BJ (cell line): ENCODE results near the gene SEPHS1. TPM values are rescaled to one million over a fixed set of nuclear protein-coding genes. Genes with fewer than 3 reads are reported as not detected.

Experiments used
- CTCF ChIA-PET: fragments of 350-600 bp; formaldehyde crosslinking; extraction: SDS; loops from one replicate; lab custom pipeline; 2021; ENCODE audit warnings: antibody characterized with exemption, inconsistent platforms; lab: Yijun Ruan, JAX
- POLR2A ChIA-PET: fragments of 300-600 bp; sonication (Branson Sonifier 250); formaldehyde crosslinking; extraction: SDS; loops from one replicate; lab custom pipeline; 2021; ENCODE audit warnings: antibody characterized with exemption; lab: Charles Lee
- DNase-seq: peaks from one replicate; pipeline ENCODE4 v3.0.0-alpha.2; 2011; ENCODE audit warnings: low read depth
- H3K27me3 ChIP-seq: 2 replicates; pipeline ENCODE4 v1.6.0; 2011; ENCODE audit warnings: low read length; ENCODE audit not compliant: control insufficient read depth, insufficient read depth
- H3K36me3 ChIP-seq: 2 replicates; pipeline ENCODE4 v1.5.1; 2011; ENCODE audit warnings: low read length; ENCODE audit not compliant: control insufficient read depth, insufficient read depth
- H3K4me3 ChIP-seq: 2 replicates; pipeline ENCODE4 v1.5.1; 2011; ENCODE audit warnings: low read depth, mild to moderate bottlenecking, control low read depth, low read length
- polyA plus RNA-seq: library from polyadenylated mRNA; depleted of rRNA; stranded (reverse); fragments of >200 nt; gene quantifications from 2 replicates; pipeline ENCODE4 v1.2.3, GENCODE V29; 2011
- TF ChIP-seq, protein P1 (sequence below): IDR thresholded peaks from 2 replicates; pipeline ENCODE4 v1.5.1; 2011; ENCODE audit warnings: low read depth, mild to moderate bottlenecking, control low read depth, inconsistent platforms, low read length, moderate library complexity; ENCODE audit not compliant: insufficient read depth

SEPHS1 gene
- polyA plus RNA-seq, 1 experiment = 41.9 TPM

DNA sequence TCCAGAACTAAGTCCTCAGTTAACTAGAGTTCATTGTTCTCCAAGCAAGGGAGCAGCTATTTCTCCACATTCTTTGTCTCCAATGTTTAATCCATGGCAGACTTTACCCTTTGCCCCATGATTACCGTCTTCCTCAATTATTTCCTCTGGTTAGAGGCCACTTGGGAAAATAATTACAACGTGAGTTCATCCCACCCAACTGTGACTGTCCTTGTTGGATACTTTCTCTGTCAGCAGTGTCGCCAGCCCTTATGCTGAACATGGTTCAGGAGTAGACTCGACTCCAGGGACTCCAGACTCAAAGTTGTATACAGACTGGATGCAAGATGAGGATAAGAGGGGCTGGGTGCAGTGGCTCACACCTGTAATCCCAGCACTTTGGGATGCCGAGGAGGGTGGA is 17.1 kb upstream of the SEPHS1 start:
- Histone ChIP-seq H3K36me3 (no peaks in the 10 kb centered on the region), H3K4me3 (no peak overlapping the region), H3K27me3 (no peaks in the 10 kb centered on the region; the same call in 1 of the 2 replicates)
- CTCF ChIA-PET = no interaction called here
- DNase-seq = no peak
- POLR2A ChIA-PET = no interaction called here
- TF ChIP-seq, protein P1, sequence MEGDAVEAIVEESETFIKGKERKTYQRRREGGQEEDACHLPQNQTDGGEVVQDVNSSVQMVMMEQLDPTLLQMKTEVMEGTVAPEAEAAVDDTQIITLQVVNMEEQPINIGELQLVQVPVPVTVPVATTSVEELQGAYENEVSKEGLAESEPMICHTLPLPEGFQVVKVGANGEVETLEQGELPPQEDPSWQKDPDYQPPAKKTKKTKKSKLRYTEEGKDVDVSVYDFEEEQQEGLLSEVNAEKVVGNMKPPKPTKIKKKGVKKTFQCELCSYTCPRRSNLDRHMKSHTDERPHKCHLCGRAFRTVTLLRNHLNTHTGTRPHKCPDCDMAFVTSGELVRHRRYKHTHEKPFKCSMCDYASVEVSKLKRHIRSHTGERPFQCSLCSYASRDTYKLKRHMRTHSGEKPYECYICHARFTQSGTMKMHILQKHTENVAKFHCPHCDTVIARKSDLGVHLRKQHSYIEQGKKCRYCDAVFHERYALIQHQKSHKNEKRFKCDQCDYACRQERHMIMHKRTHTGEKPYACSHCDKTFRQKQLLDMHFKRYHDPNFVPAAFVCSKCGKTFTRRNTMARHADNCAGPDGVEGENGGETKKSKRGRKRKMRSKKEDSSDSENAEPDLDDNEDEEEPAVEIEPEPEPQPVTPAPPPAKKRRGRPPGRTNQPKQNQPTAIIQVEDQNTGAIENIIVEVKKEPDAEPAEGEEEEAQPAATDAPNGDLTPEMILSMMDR = no peak

DNA sequence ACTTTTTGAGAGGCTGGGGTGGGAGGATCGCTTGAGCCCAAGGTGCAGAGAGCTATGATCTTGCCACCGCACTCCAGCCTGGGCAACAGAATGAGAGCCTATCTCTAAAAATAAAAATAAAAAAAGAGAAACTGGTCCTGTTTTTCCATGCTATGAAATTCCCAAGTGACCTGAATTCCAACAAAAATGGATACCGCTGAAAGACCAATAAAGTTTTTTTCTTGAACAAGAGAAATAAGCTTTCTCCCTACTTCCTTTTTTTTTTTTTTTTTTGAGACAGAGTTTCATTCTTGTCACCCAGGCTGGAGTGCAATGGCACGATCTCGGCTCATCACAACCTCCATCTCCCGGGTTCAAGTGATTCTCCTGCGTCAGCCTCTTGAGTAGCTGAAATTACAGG is 12.5 kb upstream of the SEPHS1 start:
- TF ChIP-seq, protein P1 = no peak
- ChIA-PET POLR2A (no interaction called here), CTCF (interaction anchor here (0.5 to 1.0 kb wide), 3 partner anchors 12 to 225 kb away, joined by 3 to 4 read pairs (median 3); no protein-coding TSS in a partner anchor)
- H3K36me3 ChIP-seq = no peaks in the 10 kb centered on the region
- DNase-seq = no peak
- no peaks in the 10 kb centered on the region for H3K27me3 ChIP-seq
- no peak overlapping the region for H3K4me3 ChIP-seq

- peaks cover 13% of the 10 kb centered on the region for H3K27me3 ChIP-seq
- TF ChIP-seq, protein P1 = no peak
- POLR2A ChIA-PET = no interaction called here
- CTCF ChIA-PET = no interaction called here
- H3K4me3 ChIP-seq = no peak overlapping the region
- no peak for DNase-seq
- no peaks in the 10 kb centered on the region for H3K36me3 ChIP-seq
Observed at GRCh38 chr10:13356392-13356791, 8.3 kb upstream of the SEPHS1 start.

DNA sequence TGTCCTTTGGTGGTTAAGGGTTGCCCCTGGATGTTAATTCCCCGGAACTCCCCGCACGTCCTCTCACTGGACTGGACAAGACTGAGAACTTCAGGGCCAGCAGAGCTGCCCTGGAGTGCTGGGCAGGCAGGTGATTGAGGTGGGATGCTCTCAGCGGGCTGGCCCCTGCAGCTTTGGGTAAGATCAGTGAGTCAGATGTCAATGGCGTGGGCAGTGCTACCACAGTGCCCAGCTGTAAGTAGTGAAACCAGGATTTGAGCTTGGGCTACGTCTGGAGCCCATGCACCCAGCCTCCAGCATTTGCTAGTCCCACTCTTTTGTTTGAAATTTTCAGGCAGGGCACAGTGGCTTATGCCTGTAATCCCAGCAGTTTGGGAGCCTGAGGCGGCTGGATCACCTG is 6.7 kb upstream of the SEPHS1 start:
- Histone ChIP-seq H3K27me3 (peaks cover 15% of the 10 kb centered on the region), H3K36me3 (no peaks in the 10 kb centered on the region), H3K4me3 (no peak overlapping the region)
- POLR2A ChIA-PET = no interaction called here
- DNase-seq = no peak
- CTCF ChIA-PET = interaction anchor here (0.8 kb wide), 1 partner anchor 17 kb away, joined by 3 read pairs; no protein-coding TSS in a partner anchor
- TF ChIP-seq, protein P1 = no peak

DNA sequence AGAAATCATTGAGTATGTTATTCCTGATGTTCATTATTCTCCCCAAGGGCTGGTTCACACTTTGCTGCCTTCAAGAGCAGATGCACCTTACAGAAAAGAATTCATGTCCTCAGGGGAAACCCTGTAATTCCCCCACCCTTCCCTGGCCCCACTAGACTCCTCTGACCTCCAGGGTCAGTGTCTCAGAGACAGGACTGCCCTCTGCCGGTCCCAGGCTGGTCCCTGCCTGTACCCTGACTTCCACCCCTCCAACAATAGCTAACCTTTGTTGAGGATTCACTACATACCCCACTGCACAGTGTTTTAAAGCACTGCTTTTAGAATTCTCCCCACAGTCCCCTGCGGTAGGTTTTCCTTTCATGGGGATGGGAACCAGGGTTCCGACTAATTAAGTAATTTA is 4.4 kb upstream of the SEPHS1 start:
- DNase-seq = no peak
- ChIA-PET POLR2A (no interaction called here), CTCF (interaction anchor here (2.2 kb wide), 1 partner anchor 20 kb away, joined by 5 read pairs; no protein-coding TSS in a partner anchor)
- Histone ChIP-seq H3K36me3 (no peaks in the 10 kb centered on the region), H3K27me3 (peaks cover 15% of the 10 kb centered on the region), H3K4me3 (no peak overlapping the region)
- TF ChIP-seq, protein P1 = no peak
